Measurements from ENCODE around the gene ADCY2.

ADCY2 gene

DNA sequence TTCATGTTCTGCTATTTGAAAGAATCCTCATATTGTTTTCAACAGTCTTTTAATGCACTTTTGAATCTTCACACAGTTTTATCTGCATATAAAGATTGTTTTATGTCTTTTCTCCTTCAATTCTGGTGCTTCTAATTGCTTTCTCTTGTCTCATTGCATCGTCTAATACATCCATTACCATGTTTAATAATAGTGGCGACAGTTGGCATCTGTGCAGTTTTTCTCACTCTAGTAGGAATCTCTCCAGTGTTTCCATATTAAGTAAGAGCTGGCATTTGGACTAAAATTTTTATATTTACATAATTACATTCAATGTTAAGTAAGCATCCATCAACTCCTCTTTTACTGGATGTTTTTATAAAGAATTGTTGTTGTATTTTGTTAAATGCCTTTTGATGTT lies 49.9 kb downstream of the ADCY2 start:
- no peak for DNase-seq

DNA sequence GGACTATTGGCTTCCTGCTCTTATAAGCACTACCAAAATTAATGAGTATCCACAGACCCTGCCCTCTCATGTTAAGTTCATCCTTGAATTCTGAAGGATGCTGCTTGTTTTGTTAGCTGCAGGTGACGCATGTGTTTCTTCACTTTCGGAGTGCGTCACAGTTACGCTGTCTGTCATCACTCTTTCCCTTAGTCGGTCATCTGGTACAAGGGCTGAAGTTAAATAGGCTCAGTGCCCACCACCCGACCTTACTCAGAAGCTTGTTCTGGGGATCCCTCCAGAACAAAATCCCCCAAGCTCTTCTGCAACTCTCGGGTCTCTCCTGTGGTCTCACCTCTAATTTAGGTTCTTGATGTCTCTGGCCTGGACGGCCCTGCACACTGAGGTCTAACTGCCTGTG lies 51.0 kb downstream of the ADCY2 start:
- DNase-seq: no peak

DNA sequence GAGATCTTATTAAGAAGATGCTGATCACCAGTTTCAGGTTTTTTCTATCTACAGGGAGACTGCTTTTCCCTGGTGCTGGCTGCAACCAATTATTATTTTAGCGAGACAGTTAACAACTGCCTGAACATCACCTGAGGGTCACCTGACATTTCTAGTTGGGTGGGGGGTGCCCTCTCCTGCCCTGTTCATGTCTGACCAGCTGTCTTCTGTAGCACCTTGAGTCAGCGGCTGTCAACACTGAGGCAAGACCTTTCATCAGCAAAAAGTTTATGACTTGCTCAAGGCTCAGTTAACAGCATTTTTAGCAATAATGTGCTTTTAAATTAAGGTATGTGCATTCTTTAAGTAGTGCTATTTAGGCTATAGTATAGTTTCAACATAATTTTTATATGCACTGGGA lies 58.0 kb downstream of the ADCY2 start:
- DNase-seq: no peak

DNA sequence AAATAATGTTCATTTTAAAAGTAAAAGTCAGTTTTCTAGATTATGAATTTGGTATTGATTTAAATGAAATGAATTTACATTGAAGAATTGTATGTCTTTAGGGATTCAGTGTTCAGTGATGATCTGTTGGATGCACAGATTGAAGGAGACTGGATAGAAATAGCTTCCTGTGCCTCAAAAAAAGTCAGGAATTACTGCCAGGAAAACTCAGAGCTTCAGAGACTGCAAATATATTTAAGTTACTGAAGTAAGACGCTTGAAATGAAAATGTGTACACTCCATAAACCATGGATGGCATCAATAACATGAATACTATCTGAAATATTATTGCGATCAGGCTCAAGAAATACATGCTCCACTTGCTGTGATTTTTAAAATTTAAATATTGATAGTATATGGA lies 60.3 kb downstream of the ADCY2 start:
- no peak for DNase-seq

DNA sequence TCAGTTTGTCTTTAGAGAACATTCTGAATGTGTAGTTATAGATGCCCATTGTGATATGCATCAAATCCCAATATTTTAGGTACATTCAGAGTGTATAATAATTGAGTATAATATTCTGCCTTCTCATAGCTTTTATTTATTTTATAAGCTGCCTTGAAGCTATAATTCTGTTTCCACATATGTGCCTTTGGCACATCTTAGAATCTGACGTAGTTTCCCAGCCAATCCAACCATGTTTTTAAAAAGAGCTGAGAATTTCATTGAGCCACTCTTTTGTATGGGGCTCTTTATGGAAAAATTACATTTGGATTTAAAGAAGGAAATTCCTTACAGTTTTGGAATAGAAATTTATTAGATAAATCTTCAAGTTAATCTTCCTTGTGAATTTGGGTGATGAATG lies 65.4 kb downstream of the ADCY2 start:
- no peak for DNase-seq

DNA sequence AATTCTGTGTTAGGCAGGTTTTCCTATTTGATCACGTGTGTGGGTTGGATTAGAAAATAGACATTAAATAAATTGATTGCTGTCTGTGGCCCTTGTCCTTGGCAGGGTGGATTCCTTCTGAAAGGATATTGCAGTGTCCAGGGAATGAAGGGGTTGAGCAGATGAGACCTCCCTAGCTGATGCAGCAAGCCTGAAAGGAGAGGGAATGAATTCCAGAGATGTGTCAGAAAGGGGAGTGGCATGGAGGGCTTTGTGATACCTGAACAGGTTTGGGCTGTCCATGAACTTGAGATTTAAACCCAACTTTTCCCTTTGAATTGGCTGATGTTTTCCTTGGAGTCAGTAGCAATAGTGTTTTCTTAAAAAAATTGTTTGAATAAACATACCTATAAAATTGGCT lies 66.8 kb downstream of the ADCY2 start:
- no peak for DNase-seq

DNA sequence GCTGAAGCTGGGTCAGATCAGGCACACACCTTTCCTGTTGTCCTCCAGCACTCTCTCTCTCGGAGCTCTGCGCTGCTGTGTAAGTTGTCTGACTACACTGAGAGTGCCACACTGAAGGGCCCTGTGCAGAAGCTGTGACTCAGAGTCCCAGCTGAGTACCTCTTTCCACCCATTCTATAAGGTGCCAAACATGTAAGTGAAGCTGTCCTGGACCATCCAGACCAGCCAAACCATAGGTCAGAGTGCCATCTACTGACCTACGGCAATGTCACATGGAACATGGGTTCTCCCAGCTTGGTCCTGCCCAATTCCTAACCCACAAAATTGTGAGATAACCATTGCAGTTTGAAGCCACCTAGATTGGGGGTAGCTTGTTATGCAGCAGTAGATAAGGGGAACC lies 68.2 kb downstream of the ADCY2 start:
- no peak for DNase-seq

DNA sequence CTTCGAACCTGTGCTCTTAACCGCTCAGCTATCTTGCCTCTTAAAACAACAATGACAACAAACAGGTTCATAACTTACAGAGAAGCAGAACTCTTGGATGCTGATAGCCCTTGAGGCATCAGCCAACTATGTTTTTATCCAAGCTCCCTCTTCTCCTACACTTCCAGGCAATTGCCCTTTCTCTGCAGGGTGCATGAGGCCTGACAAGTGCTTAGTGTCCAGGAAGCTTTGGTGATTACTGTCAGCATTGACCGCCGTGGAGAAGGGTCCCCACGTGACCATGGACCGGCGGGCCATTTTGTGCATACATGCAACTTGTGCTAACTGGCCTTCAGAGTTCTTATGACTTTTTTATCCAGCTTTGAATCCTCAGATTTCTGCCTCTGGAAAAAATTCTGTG lies 71.2 kb downstream of the ADCY2 start:
- DNase-seq: no peak

DNA sequence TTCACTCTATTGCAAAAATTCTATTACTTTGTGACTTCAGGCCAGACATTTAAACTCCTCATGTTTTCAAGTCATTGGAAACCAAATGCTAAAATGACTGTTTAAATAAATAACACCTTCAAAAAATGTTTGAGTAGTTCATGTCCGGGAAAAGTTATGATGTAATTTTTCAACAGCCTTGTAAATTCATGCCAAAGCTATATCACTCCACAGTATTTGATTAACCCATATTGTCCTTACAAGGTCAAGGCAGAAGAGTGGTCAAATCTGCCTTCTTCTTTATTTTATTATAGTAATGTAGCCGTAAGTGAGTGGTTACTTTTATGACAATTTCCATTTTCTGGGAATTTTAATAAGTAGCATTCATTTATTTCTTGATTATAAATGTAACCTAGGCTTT lies 72.8 kb downstream of the ADCY2 start:
- DNase-seq: no peak

DNA sequence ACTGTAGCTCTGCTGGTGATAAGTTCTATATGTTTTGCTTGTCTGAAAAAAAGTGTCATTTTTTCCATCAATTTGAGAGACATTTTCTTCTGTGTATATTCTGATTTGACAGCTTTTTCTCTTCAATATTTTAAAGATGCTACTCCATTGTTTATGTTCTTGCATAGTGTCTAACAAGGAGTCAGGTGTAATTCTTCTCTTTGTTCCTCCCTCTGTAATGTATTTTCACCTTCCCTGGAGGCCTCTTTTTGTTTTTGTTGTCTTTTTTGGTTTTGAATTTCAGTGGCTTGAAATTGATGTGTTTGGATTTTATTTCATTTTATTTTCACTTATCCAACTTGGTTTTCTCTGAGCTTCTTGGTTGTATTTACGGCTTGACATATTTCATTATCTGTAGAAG lies 75.8 kb downstream of the ADCY2 start:
- DNase-seq: no peak

DNA sequence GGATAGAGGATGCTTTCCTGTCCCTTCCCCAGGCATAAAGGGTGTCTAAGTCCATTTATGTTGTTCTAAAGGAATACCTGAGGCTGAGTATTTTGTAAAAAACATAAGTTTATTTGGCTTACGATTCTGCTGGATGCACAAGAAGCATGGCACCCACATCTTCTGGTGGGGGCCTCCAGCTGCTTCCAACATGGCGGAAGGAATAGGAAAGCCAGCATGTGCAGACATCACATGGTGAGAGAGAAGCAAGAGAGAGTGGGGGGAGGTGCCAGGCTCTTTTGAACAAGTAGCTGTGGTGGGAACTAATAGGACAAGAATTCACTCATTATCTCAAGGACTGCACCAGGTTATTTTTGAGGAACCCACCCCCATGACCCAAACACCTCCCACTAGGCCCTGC lies 77.2 kb downstream of the ADCY2 start:
- DNase-seq: no peak

DNA sequence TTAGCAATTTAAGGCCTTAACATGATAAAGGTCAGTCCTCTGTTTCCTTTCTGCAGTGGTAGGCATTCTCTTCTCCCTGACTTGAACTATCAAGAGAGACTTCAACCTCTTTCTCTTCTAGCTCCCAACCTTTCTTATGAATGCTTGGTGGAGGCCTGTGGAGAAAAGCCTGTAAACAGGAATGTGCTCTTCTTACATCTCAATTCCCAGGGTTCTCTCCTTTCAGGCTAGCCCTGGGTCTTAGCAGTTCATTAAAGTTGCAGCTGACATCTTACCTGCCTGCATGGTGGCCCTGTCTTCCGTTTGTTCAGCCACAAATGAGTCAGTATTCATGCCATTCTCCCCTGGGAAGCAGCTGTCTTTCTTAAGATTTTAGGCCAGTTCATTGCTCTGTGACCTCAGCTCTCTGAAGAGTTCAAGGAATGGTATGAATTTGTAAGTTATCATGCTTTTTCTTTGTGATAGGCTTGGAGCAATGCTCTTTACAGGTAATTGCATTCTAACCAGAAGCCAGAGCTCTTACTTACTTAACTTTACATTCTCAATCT lies 77.8 kb downstream of the ADCY2 start:
- DNase-seq: no peak

DNA sequence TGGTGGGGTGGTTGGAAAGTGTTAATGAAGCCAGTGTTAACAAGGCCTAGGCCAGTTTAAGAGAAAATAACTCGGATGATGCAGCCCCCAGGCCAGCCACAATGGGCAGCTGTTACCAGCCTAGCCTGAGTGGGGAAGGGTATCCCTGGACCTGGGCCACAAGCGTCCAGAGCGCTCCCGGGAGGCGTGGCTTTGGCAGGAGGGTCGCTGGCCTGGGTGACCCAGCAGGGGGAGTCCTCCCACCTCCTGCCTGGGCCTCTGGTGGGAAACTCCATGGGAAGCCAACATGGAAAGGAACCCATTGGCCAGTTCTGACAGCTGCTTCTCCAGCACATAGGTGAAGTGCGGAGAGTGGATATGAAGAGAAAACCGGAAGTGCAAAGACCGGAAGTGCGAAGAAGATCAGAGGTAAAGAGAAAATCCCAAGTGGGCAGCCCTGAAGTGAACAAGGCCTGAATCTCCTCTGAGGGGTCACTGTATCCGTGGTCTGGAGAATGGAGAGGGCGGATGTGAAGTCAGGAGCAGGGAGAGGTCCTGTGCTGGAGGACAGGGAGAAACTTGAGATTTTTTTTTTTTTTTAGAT lies 79.0 kb downstream of the ADCY2 start:
- no peak for DNase-seq

DNA sequence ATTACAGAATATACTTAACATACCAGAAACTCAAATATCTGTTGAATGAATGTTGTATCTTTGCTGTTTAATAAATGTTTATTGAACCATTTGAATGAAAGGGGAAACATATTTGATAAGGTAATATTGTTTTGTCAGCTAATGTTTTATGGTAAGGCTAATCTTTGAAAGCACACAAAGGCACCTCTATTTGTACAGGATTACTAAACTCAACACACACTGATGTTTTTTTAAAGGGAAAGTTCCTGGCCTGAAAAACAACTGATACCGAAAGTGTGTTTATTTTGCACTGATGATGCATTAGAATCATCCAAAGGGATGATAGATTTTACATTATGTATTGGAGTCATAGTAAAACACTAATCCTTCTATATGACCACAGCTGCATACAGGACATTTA lies 82.5 kb downstream of the ADCY2 start:
- no peak for DNase-seq

DNA sequence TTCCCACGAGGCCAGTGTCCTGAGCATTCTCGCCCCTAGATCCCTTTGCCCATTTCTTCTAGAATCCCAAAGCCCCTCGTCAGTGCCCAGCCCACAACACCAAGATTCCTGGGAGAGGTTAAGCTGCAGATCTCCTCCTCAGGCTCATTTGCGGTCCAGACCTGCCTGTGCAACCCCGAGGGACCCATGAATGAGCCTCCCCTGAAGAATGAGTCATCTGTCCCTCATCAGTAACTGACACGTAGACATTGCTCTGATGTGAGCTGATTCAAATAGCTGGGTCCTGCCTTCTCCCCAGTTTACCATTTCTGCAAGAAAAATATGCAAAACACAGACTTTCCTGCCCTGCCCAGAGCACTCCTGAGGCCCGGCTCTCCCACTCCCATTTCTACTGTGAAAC lies 92.8 kb downstream of the ADCY2 start:
- no peak for DNase-seq

DNA sequence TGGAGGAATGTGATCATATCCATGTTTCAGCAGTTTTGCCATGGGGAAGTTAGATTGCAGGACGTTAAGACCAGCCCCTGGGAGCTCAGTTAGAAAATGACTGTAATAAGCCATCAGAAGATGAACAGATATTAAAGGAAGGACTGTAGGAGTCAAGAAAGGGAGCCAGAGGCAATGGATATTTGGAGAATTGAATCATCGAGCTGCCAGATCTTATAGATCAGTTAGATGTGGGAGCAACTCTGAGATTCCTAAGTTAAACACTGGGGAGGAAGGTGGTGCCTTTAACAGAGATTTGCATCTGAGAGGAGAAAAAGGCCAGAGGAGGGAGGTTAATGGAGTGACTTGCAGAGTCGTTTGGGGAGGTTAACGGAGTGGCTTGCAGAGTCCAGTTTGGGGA lies 96.4 kb downstream of the ADCY2 start:
- DNase-seq: no peak

DNA sequence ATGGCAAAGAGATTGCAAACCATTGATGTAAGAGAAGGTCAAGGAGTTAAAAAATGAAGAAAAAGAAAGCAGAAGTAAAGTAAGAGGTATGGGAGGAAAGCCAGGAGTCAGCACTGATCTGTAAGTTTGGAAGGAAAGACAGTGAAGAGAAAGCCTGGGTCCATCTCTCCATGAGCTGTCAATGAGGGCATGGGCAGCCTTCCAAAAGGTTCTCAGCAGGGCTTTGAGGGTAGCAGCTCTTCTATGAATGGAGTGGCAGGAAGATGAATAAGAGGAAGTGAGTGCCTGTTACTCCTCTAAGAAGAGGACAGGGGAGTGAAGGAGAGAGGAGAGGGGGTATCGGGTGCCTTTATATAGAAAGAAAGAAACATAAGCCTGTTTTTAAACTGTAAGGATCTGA lies 97.1 kb downstream of the ADCY2 start:
- DNase-seq: no peak

DNA sequence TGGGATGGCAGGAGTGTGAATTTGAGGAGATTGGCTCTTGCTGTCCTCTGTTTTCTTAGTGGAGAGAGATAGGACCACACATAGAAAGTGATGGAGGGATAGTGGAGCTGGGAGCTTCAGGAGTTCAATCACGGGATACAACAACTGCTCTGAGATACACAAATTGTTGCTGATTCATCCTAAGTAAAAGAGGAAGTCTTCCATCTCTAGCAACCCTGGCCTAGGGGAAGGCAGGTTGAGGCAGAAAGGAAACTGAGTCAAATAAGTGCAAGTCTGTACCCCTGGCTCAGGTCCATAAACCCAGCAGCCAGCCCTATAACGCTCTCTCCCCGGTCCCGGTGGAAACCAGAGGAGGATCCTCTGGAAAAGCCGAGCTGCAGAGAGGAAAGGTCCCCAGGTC lies 97.7 kb downstream of the ADCY2 start:
- DNase-seq: no peak

DNA sequence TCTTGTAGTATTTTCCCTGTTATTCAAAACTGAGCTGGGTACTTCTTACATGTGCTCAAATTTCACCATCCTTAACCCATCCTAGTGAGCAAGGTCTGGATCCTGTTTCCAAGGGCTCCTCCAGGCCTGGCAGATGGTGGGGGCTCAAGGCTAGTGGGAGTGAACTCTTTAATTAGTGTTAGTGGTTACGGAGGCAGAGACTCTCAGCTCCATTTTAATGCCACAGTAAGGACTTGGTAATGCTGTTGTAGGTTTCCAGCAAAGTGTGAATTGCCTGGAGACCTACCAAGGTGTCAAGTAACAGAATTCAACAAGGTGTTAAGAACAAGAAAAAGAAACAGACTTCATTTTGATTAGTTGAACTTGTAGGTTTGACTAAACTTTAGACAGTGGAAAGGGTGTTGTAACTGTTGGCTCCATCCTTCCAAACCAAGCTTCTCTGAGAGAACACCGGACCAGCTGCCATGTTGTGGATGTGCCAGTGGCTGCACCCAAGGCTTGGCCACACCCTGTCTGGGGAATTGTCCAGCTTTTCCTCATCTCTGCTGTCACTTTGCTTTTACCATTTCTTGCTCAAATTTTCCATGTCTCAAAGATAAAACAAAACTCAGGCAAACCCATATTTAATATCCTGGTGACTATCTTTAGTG lies 98.7 kb downstream of the ADCY2 start:
- DNase-seq: no peak

DNA sequence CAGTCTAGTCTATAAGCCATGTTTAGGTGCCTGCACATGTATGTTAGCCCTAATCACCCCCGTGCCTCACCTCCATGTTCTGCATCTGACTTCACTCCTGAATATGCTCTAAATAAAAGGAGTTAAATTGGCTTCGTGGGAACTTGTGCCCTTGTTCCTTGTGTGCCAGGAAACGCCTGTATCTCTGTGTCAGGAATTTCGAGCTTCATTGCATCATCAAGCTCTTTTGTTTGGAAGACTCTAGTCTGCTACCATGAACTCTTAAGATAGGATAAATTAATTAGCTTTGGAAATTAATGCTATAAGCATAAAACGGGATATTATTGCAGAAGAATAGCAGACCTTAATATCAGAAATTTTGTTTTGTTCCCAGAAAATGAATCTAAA lies 99.2 kb downstream of the ADCY2 start:
- no peak for DNase-seq

DNA sequence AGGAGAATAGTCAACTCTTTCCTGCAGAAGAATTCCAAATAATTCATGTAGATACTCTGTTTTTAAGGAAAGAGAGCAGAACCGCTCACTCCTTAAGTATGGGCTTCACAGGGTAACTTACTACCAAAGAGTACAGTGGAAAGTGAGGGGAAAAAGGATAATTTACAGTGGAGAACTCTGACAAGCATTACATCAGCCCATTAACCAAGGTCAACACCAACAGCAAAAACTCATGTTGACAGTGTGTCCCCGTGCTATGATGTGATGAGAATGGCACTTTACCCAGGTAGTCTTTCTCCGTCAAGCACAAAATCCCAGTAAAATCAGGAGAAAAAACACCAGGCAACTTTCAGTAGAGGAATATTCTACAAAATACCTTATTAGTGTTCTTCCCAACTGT lies 104.3 kb downstream of the ADCY2 start:
- DNase-seq: no peak

DNA sequence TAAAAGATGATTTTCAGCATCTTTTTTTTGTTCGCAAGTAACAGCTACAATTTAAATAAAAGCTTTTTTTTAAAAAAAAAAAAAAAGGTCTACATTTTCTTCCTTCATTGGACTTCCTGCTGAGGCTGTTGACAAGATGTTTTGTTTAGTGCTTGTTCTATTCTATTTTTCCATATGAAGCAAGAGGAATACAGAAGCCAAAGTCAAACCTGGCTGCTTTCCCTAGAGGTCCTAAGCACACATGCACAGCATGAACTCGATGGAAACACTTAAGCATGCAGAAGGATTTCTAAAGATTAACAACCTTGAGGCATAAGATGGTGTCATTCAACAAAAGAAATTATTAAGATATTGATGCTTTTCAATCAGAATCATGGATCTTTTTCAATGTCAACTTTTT lies 105.1 kb downstream of the ADCY2 start:
- DNase-seq: no peak

DNA sequence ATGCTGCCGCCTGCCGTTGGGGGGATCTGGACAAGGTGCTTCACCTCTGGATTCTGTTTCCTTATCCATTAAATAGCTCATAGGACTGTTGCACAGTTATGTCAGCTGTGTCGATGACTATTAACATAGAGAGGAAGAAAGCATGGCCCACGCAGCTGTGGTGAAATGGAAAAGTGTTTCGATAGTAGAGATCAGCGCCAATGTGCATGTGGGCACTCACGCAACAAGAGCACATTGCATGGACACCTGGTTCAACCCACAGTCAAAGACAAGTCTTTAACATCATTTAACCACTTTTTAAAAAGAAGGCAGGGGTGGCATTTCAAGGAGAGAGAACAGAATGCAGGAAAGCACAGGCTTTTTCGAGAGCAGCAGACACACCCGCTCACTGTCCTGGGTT lies 107.6 kb downstream of the ADCY2 start:
- no peak for DNase-seq

DNA sequence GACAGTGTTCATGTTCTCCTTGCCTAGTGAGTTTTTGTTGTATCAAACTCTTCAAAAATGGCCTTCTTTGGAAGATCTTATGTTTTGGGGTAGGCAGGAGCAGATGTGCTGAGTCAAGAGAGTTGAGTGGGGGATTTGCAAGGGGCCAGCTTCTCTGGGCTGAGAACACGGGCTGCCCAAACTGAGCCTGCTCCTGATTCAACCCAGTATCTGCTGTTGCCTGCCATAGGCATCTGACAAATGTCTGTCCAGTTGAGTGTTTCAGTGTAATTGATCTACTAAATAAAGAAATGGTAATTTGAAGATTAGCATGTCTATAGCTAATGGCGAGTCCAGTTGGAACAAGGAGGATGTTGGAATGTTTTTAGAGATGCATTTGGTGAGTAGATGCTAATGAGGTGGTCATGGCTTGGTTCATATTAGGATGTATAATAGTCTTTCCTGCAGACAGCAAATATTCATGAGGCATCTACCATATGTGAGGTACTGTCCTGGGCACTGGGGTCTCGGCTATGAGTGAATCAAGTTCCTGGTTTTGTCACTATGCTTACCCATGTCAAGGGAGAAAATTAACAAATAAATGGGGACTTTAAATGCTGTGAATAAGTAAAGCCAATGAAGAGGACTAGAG lies 119.5 kb downstream of the ADCY2 start:
- DNase-seq: no peak

DNA sequence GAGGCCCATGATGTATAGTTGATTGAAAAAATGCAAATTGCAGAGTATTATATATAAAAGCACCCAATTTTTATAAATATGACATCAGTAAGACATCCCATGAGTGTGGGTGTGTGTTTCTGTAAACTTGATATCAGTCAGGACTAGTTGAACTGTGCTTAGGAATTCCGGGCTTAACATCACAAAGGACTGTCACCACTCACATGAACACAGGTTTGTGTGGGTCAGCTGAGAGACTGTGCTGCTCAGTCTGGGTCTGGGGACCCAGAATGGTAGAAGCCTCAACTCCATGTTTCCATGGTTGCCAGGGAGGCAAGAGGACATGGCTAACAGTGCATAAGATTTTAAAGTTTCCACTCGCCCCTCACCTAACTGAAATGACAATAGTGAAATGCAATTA lies 120.3 kb downstream of the ADCY2 start:
- DNase-seq: no peak

Data from NCI-H2081 treated with DMSO at 0.1 percent for 48 hours (cell line).